AG04450 (cell line): Measurements from ENCODE around the gene COL23A1. TPM values are rescaled to one million over a fixed set of nuclear protein-coding genes. Genes with fewer than 3 reads are reported as not detected.

Experiments
- CTCF ChIA-PET: fragments of 300-600, 350-600 bp; formaldehyde crosslinking; extraction: SDS; loops from one replicate; lab custom pipeline; 2022; ENCODE audit warnings: antibody characterized with exemption, inconsistent platforms; lab: Charles Lee
- POLR2A ChIA-PET: fragments of 350-600 bp; formaldehyde crosslinking; extraction: SDS; loops from one replicate; lab custom pipeline; 2021; ENCODE audit warnings: antibody characterized with exemption, inconsistent platforms; lab: Yijun Ruan, JAX
- DNase-seq: peaks from one replicate; pipeline ENCODE4 v3.0.0-alpha.2; 2011; ENCODE audit warnings: low read depth, low spot score
- H3K27ac ChIP-seq: one replicate; pipeline ENCODE4 v1.5.1; 2012; ENCODE audit warnings: low read depth, low read length, control low read depth
- H3K27me3 ChIP-seq: one replicate; pipeline ENCODE4 v1.6.0; 2012; ENCODE audit warnings: low read length; ENCODE audit not compliant: control insufficient read depth, insufficient read depth
- H3K4me3 ChIP-seq: 2 replicates; pipeline ENCODE4 v1.5.1; 2011; ENCODE audit warnings: mild to moderate bottlenecking, low read depth, low read length, control low read depth
- H3K9me3 ChIP-seq: 2 replicates; pipeline ENCODE4 v1.5.1; 2012; ENCODE audit warnings: low read length; ENCODE audit not compliant: control insufficient read depth, insufficient read depth
- CTCF ChIP-seq: IDR thresholded peaks from 2 replicates; pipeline ENCODE4 v1.5.1; 2011; ENCODE audit warnings: low read depth, low read length, control low read depth, inconsistent platforms
- polyA plus RNA-seq: library from polyadenylated mRNA; depleted of rRNA; stranded (reverse); fragments of >200 nt; gene quantifications from 2 replicates; pipeline ENCODE4 v1.2.3, GENCODE V29; 2011

Gene COL23A1
- polyA plus RNA-seq, 1 experiment: not detected

GRCh38 chr5:178472138-178472537 is 118.1 kb downstream of the COL23A1 start:
- Histone ChIP-seq H3K4me3 (no peak overlapping the region), H3K27me3 (no peaks in the 10 kb centered on the region), H3K9me3 (peaks cover 53% of the 10 kb centered on the region), H3K27ac (no peak overlapping the region)
- POLR2A ChIA-PET: no interaction called here
- no peak for TF ChIP-seq CTCF
- no peak for DNase-seq
- CTCF ChIA-PET: no interaction called here

GRCh38 chr5:178471711-178472110 is 118.5 kb downstream of the COL23A1 start:
- no peak for DNase-seq
- ChIA-PET CTCF (no interaction called here), POLR2A (no interaction called here)
- no peak for TF ChIP-seq CTCF
- Histone ChIP-seq H3K27me3 (no peaks in the 10 kb centered on the region), H3K9me3 (peaks cover 57% of the 10 kb centered on the region), H3K4me3 (no peak overlapping the region), H3K27ac (no peak overlapping the region)

GRCh38 chr5:178470760-178471025 is 119.5 kb downstream of the COL23A1 start:
- peaks cover 58% of the 10 kb centered on the region for H3K9me3 ChIP-seq
- H3K27me3 ChIP-seq: no peaks in the 10 kb centered on the region
- CTCF ChIA-PET: no interaction called here
- TF ChIP-seq CTCF: no peak
- no peak for DNase-seq
- POLR2A ChIA-PET: no interaction called here
- H3K27ac ChIP-seq: no peak overlapping the region
- no peak overlapping the region for H3K4me3 ChIP-seq

- Histone ChIP-seq H3K9me3 (peaks cover 61% of the 10 kb centered on the region), H3K4me3 (no peak overlapping the region), H3K27me3 (no peaks in the 10 kb centered on the region), H3K27ac (no peak overlapping the region)
- ChIA-PET POLR2A (no interaction called here), CTCF (no interaction called here)
- no peak for DNase-seq
- no peak for TF ChIP-seq CTCF
Measured at GRCh38 chr5:178469975-178470759, 120.0 kb downstream of the COL23A1 start.

GRCh38 chr5:178469011-178469974 is 120.9 kb downstream of the COL23A1 start:
- TF ChIP-seq CTCF: no peak
- no peak overlapping the region for H3K27ac ChIP-seq
- CTCF ChIA-PET: no interaction called here
- H3K27me3 ChIP-seq: no peaks in the 10 kb centered on the region
- DNase-seq: no peak
- H3K9me3 ChIP-seq: peaks cover 68% of the 10 kb centered on the region
- H3K4me3 ChIP-seq: no peak overlapping the region
- POLR2A ChIA-PET: no interaction called here
